ENCODE data around the gene MYADM. TPM values are rescaled to one million over a fixed set of nuclear protein-coding genes. Genes with fewer than 3 reads are reported as not detected.
"Not testable (repeated sequence)": the region's sequence is repeated elsewhere in the genome, so short reads cannot be mapped to it uniquely, and the experiment has no call there.

Gene MYADM
- total and polyA plus RNA-seq, 9 donors: 21.9 to 234 (median 218) TPM

GRCh38 chr19:53832861-53833260, 34.8 kb upstream of the MYADM start:
- not testable (repeated sequence) for H3K9me3 ChIP-seq (replicated peaks; ENCODE audit: control insufficient read depth, low read depth, low read length); H3K27me3 ChIP-seq (ENCODE audit: control insufficient read depth, insufficient read depth, low read length); H3K36me3 ChIP-seq (ENCODE audit: control insufficient read depth, insufficient read depth, low read length); H3K27ac ChIP-seq (ENCODE audit: low read length); DNase-seq; H3K4me3 ChIP-seq (ENCODE audit: low read length); H3K4me1 ChIP-seq (ENCODE audit: control insufficient read depth, insufficient read depth, low read length)
- WGBS (ENCODE audit: insufficient coverage): 6% methylated on average over 7 of the region's 13 CpGs

GRCh38 chr19:53838446-53838845, 29.2 kb upstream of the MYADM start:
- not testable (repeated sequence) for H3K36me3 ChIP-seq (ENCODE audit: control insufficient read depth, insufficient read depth, low read length); DNase-seq; H3K9me3 ChIP-seq (replicated peaks; ENCODE audit: control insufficient read depth, low read depth, low read length); H3K4me1 ChIP-seq (ENCODE audit: control insufficient read depth, insufficient read depth, low read length); H3K27me3 ChIP-seq (ENCODE audit: control insufficient read depth, insufficient read depth, low read length); H3K4me3 ChIP-seq (ENCODE audit: low read length); H3K27ac ChIP-seq (ENCODE audit: low read length)
- no CpG with 5 or more reads among the region's 5 CpGs for WGBS (ENCODE audit: insufficient coverage)

- not testable (repeated sequence) for DNase-seq; H3K4me1 ChIP-seq (ENCODE audit: control insufficient read depth, insufficient read depth, low read length); H3K4me3 ChIP-seq (ENCODE audit: low read length); H3K27me3 ChIP-seq (ENCODE audit: control insufficient read depth, insufficient read depth, low read length); H3K36me3 ChIP-seq (ENCODE audit: control insufficient read depth, insufficient read depth, low read length); H3K27ac ChIP-seq (ENCODE audit: low read length); H3K9me3 ChIP-seq (replicated peaks; ENCODE audit: control insufficient read depth, low read depth, low read length)
- 100% methylated on average over 1 of the region's 12 CpGs for WGBS (ENCODE audit: insufficient coverage)
These were observed 27.4 kb upstream of the MYADM start for GRCh38 chr19:53840241-53840640.

GRCh38 chr19:53840914-53841313, 26.8 kb upstream of the MYADM start:
- not testable (repeated sequence) for H3K27ac ChIP-seq (ENCODE audit: low read length); H3K9me3 ChIP-seq (replicated peaks; ENCODE audit: control insufficient read depth, low read depth, low read length); H3K36me3 ChIP-seq (ENCODE audit: control insufficient read depth, insufficient read depth, low read length); H3K4me1 ChIP-seq (ENCODE audit: control insufficient read depth, insufficient read depth, low read length); H3K4me3 ChIP-seq (ENCODE audit: low read length); H3K27me3 ChIP-seq (ENCODE audit: control insufficient read depth, insufficient read depth, low read length); DNase-seq
- no CpG with 5 or more reads among the region's 4 CpGs for WGBS (ENCODE audit: insufficient coverage)

GRCh38 chr19:53844849-53845246, 22.8 kb upstream of the MYADM start:
- Histone ChIP-seq H3K27ac (ENCODE audit: low read length) (no peak overlapping the region), H3K4me3 (ENCODE audit: low read length) (no peak overlapping the region), H3K4me1 (ENCODE audit: control insufficient read depth, insufficient read depth, low read length) (peaks cover 2% of the 10 kb centered on the region), H3K27me3 (ENCODE audit: control insufficient read depth, insufficient read depth, low read length) (no peaks in the 10 kb centered on the region), H3K9me3 (replicated peaks; ENCODE audit: control insufficient read depth, low read depth, low read length) (no peaks in the 10 kb centered on the region), H3K36me3 (ENCODE audit: control insufficient read depth, insufficient read depth, low read length) (no peaks in the 10 kb centered on the region)
- DNase-seq: peak; percentile 26
- WGBS (ENCODE audit: insufficient coverage): 77% methylated on average over 5 of the region's 9 CpGs

DNA sequence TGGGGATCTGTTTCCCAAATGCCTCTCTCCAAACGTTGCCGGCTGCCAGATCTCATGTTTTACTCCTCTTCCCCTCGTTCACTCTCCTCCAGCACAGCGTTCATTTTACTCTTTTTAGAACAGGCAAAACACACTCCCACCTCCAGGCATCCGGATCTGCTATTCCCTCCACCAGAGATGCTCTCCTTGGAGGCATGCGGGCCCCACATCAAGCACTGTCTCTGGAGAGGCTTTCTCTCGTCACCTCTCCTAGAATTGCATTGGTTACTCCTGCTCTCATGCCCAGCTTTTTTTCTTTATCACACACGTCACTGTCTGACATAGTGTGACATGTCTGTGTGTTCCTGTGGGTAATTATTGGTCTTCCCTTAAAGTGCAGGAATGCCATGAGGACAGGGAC, 20.1 kb upstream of the MYADM start:
- no peak for DNase-seq
- Histone ChIP-seq H3K4me3 (ENCODE audit: low read length) (no peak overlapping the region), H3K36me3 (ENCODE audit: control insufficient read depth, insufficient read depth, low read length) (no peaks in the 10 kb centered on the region), H3K27ac (ENCODE audit: low read length) (no peak overlapping the region), H3K9me3 (replicated peaks; ENCODE audit: control insufficient read depth, low read depth, low read length) (no peaks in the 10 kb centered on the region), H3K27me3 (ENCODE audit: control insufficient read depth, insufficient read depth, low read length) (no peaks in the 10 kb centered on the region), H3K4me1 (ENCODE audit: control insufficient read depth, insufficient read depth, low read length) (peaks cover 2% of the 10 kb centered on the region)
- 42% methylated on average over 6 of the region's 8 CpGs for WGBS (ENCODE audit: insufficient coverage)

GRCh38 chr19:53849237-53849676, 18.4 kb upstream of the MYADM start:
- Histone ChIP-seq H3K27ac (ENCODE audit: low read length) (peak overlapping the region; percentile 87), H3K36me3 (ENCODE audit: control insufficient read depth, insufficient read depth, low read length) (no peaks in the 10 kb centered on the region), H3K9me3 (replicated peaks; ENCODE audit: control insufficient read depth, low read depth, low read length) (no peaks in the 10 kb centered on the region), H3K4me3 (ENCODE audit: low read length) (no peak overlapping the region), H3K27me3 (ENCODE audit: control insufficient read depth, insufficient read depth, low read length) (no peaks in the 10 kb centered on the region), H3K4me1 (ENCODE audit: control insufficient read depth, insufficient read depth, low read length) (peaks cover 2% of the 10 kb centered on the region)
- DNase-seq: peak; percentile 89
- WGBS (ENCODE audit: insufficient coverage): 31% methylated on average over 8 of the region's 11 CpGs

- no peak overlapping the region for H3K27ac ChIP-seq (ENCODE audit: low read length)
- H3K36me3 ChIP-seq (ENCODE audit: control insufficient read depth, insufficient read depth, low read length): no peaks in the 10 kb centered on the region
- no peak for DNase-seq
- H3K4me3 ChIP-seq (ENCODE audit: low read length): no peak overlapping the region
- WGBS (ENCODE audit: insufficient coverage): 100% methylated on average over 1 of the region's 2 CpGs
- H3K9me3 ChIP-seq (replicated peaks; ENCODE audit: control insufficient read depth, low read depth, low read length): no peaks in the 10 kb centered on the region
- peaks cover 3% of the 10 kb centered on the region for H3K4me1 ChIP-seq (ENCODE audit: control insufficient read depth, insufficient read depth, low read length)
- H3K27me3 ChIP-seq (ENCODE audit: control insufficient read depth, insufficient read depth, low read length): no peaks in the 10 kb centered on the region
These were observed 14.0 kb upstream of the MYADM start for GRCh38 chr19:53853707-53854106.

DNA sequence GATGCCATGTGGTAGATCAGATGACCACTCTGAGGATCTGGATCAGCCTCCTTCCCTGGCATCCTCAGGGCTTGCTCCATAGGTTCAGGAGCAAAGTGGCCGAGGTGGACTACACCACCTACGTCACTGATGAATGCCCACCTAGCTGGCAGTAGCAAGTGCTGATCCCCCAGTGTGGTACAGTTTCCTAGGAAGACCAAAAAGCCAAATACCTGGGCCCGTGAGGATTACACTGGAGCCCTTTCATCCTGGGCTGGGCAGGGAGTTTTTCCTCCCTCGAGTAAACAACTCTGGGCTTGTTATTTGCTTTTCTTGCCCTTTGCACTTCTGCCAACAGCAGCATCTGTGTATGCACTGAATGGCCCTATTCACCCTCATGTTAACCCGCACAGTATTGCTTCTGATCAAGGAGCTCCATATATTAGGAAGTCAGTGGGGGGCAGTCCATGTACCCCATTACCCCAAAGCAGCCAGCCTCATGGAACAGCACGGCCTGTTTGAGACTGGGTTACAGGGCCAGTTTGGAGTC, 3.3 kb upstream of the MYADM start:
- H3K27ac ChIP-seq (ENCODE audit: low read length): no peak overlapping the region
- H3K4me3 ChIP-seq (ENCODE audit: low read length): no peak overlapping the region
- H3K36me3 ChIP-seq (ENCODE audit: control insufficient read depth, insufficient read depth, low read length): no peaks in the 10 kb centered on the region
- WGBS (ENCODE audit: insufficient coverage): 79% methylated on average over 4 of the region's 6 CpGs
- no peaks in the 10 kb centered on the region for H3K27me3 ChIP-seq (ENCODE audit: control insufficient read depth, insufficient read depth, low read length)
- no peak for DNase-seq
- H3K4me1 ChIP-seq (ENCODE audit: control insufficient read depth, insufficient read depth, low read length): peaks cover 22% of the 10 kb centered on the region
- no peaks in the 10 kb centered on the region for H3K9me3 ChIP-seq (replicated peaks; ENCODE audit: control insufficient read depth, low read depth, low read length)

DNA sequence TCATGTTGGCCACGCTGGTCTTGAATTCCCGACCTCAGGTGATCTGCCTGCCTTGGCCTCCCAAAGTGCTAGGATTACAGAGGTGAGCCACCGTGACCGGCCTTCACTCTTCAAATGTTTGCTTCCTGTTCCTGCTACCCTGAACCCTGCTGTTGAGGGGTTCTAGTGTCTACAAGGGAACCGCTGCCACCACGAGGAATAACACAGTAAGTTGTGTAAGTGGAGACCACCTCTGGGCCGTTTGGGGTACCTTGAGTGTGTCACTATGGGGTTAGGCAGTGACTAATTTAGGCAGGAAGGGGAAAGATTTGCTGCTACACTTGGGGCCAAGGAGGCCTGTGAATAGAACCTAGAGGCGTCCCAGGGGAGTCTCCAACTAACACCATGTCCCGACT, 2.2 kb upstream of the MYADM start:
- Histone ChIP-seq H3K36me3 (ENCODE audit: control insufficient read depth, insufficient read depth, low read length) (peaks cover 2% of the 10 kb centered on the region), H3K27ac (ENCODE audit: low read length) (peak overlapping the region; percentile 100), H3K9me3 (replicated peaks; ENCODE audit: control insufficient read depth, low read depth, low read length) (no peaks in the 10 kb centered on the region), H3K4me3 (ENCODE audit: low read length) (peak overlapping the region; percentile 61), H3K4me1 (ENCODE audit: control insufficient read depth, insufficient read depth, low read length) (peaks cover 27% of the 10 kb centered on the region), H3K27me3 (ENCODE audit: control insufficient read depth, insufficient read depth, low read length) (no peaks in the 10 kb centered on the region)
- peak; percentile 69 for DNase-seq
- 87% methylated on average over 3 of the region's 9 CpGs for WGBS (ENCODE audit: insufficient coverage)
